Urinary bladder (tissue), 4 donors: ENCODE results near the gene FCHO2. TPM values are rescaled to one million over a fixed set of nuclear protein-coding genes. Genes with fewer than 3 reads are reported as not detected.

Experiments
- DNase-seq: peaks from one replicate; pipeline ENCODE4 v3.0.0-alpha.2; 2015; ENCODE audit errors: extremely low spot score
- H3K27ac ChIP-seq: one replicate; pipeline ENCODE4 v1.5.1; 2013; ENCODE audit warnings: low read depth, mild to moderate bottlenecking, moderate library complexity
- H3K36me3 ChIP-seq: one replicate; pipeline ENCODE4 v1.6.1; 2013; ENCODE audit warnings: mild to moderate bottlenecking, moderate library complexity; ENCODE audit not compliant: insufficient read depth
- H3K4me1 ChIP-seq: one replicate; pipeline ENCODE4 v1.6.1; 2013; ENCODE audit warnings: mild to moderate bottlenecking, moderate library complexity; ENCODE audit not compliant: insufficient read depth
- H3K4me3 ChIP-seq: one replicate; pipeline ENCODE4 v1.5.1; 2013; ENCODE audit warnings: low read depth, low read length
- WGBS: extraction: QIAGEN DNeasy Blood & Tissue Kit; methylation state at CpG from one replicate; pipeline ENCODE4 v1.1.7; 2013; 5-methylcytosine and 5-hydroxymethylcytosine counted together
- polyA plus RNA-seq: library from polyadenylated mRNA; stranded (reverse); fragments of 200-250 nt; gene quantifications from one replicate; pipeline ENCODE4 v1.2.3, GENCODE V29; 2013
- total RNA-seq: library from RNA; depleted of rRNA; stranded (reverse); fragments of >200 nt; gene quantifications from one replicate; pipeline ENCODE4 v1.2.3, GENCODE V29; 2014
- donor health status: healthy with polysubstance abuse.
- donor health status: healthy.

FCHO2 gene
- total and polyA plus RNA-seq, 2 donors: 14.5 to 55.5 TPM

GRCh38 chr5:73028991-73029595, 73.3 kb downstream of the FCHO2 start:
- Histone ChIP-seq H3K4me1 (no peaks in the 10 kb centered on the region), H3K27ac (no peak overlapping the region), H3K4me3 (no peak overlapping the region), H3K36me3 (no peaks in the 10 kb centered on the region)
- 90% methylated on average over 1 of the region's 1 CpG for WGBS
- no peak for DNase-seq

GRCh38 chr5:73030531-73030930, 74.7 kb downstream of the FCHO2 start:
- H3K4me3 ChIP-seq: no peak overlapping the region
- no peaks in the 10 kb centered on the region for H3K36me3 ChIP-seq
- no peaks in the 10 kb centered on the region for H3K4me1 ChIP-seq
- no peak for DNase-seq
- H3K27ac ChIP-seq: no peak overlapping the region
- WGBS: 94% methylated on average over 1 of the region's 1 CpG

GRCh38 chr5:73030995-73031394, 75.2 kb downstream of the FCHO2 start:
- Histone ChIP-seq H3K4me3 (no peak overlapping the region), H3K27ac (no peak overlapping the region), H3K36me3 (no peaks in the 10 kb centered on the region), H3K4me1 (no peaks in the 10 kb centered on the region)
- DNase-seq: no peak

GRCh38 chr5:73031839-73032238, 76.0 kb downstream of the FCHO2 start:
- no peak overlapping the region for H3K4me3 ChIP-seq
- no peaks in the 10 kb centered on the region for H3K36me3 ChIP-seq
- H3K27ac ChIP-seq: no peak overlapping the region
- no peaks in the 10 kb centered on the region for H3K4me1 ChIP-seq
- DNase-seq: no peak
- WGBS: 56% methylated on average over 2 of the region's 2 CpGs

GRCh38 chr5:73032635-73033034, 76.8 kb downstream of the FCHO2 start:
- no peak overlapping the region for H3K4me3 ChIP-seq
- 85% methylated on average over 2 of the region's 2 CpGs for WGBS
- H3K36me3 ChIP-seq: no peaks in the 10 kb centered on the region
- no peak overlapping the region for H3K27ac ChIP-seq
- H3K4me1 ChIP-seq: no peaks in the 10 kb centered on the region
- no peak for DNase-seq

GRCh38 chr5:73037545-73037944, 81.7 kb downstream of the FCHO2 start:
- Histone ChIP-seq H3K27ac (no peak overlapping the region), H3K4me1 (no peaks in the 10 kb centered on the region), H3K36me3 (peaks cover 2% of the 10 kb centered on the region), H3K4me3 (no peak overlapping the region)
- DNase-seq: no peak
- WGBS: 98% methylated on average over 5 of the region's 5 CpGs

GRCh38 chr5:73039082-73039481, 83.2 kb downstream of the FCHO2 start:
- peaks cover 2% of the 10 kb centered on the region for H3K36me3 ChIP-seq
- DNase-seq: no peak
- no peak overlapping the region for H3K4me3 ChIP-seq
- H3K4me1 ChIP-seq: no peaks in the 10 kb centered on the region
- H3K27ac ChIP-seq: no peak overlapping the region

GRCh38 chr5:73042993-73043392, 87.2 kb downstream of the FCHO2 start:
- Histone ChIP-seq H3K27ac (no peak overlapping the region), H3K36me3 (peaks cover 2% of the 10 kb centered on the region), H3K4me1 (no peaks in the 10 kb centered on the region), H3K4me3 (no peak overlapping the region)
- DNase-seq: no peak

- DNase-seq: no peak
- H3K4me1 ChIP-seq: no peaks in the 10 kb centered on the region
- H3K4me3 ChIP-seq: no peak overlapping the region
- H3K27ac ChIP-seq: no peak overlapping the region
- no peaks in the 10 kb centered on the region for H3K36me3 ChIP-seq
Measured at GRCh38 chr5:73044546-73044945, 88.7 kb downstream of the FCHO2 start.

GRCh38 chr5:73045623-73046022, 89.8 kb downstream of the FCHO2 start:
- Histone ChIP-seq H3K4me3 (no peak overlapping the region), H3K36me3 (no peaks in the 10 kb centered on the region), H3K27ac (no peak overlapping the region), H3K4me1 (no peaks in the 10 kb centered on the region)
- WGBS: 99% methylated on average over 1 of the region's 1 CpG
- DNase-seq: no peak

- H3K4me1 ChIP-seq: no peaks in the 10 kb centered on the region
- no peak overlapping the region for H3K27ac ChIP-seq
- H3K36me3 ChIP-seq: peaks cover 1% of the 10 kb centered on the region
- 62% methylated on average over 2 of the region's 2 CpGs for WGBS
- DNase-seq: no peak
- H3K4me3 ChIP-seq: no peak overlapping the region
Measured at GRCh38 chr5:73061593-73061992, 105.8 kb downstream of the FCHO2 start.

- H3K27ac ChIP-seq: no peak overlapping the region
- no peaks in the 10 kb centered on the region for H3K4me1 ChIP-seq
- no peak overlapping the region for H3K4me3 ChIP-seq
- WGBS: 81% methylated on average over 2 of the region's 2 CpGs
- no peaks in the 10 kb centered on the region for H3K36me3 ChIP-seq
- no peak for DNase-seq
Measured at GRCh38 chr5:73066466-73066865, 110.6 kb downstream of the FCHO2 start.

- no peak overlapping the region for H3K27ac ChIP-seq
- DNase-seq: no peak
- WGBS: 86% methylated on average over 1 of the region's 1 CpG
- no peaks in the 10 kb centered on the region for H3K4me1 ChIP-seq
- no peaks in the 10 kb centered on the region for H3K36me3 ChIP-seq
- H3K4me3 ChIP-seq: no peak overlapping the region
Measured at GRCh38 chr5:73067213-73067612, 111.4 kb downstream of the FCHO2 start.

GRCh38 chr5:73081093-73081492, 125.3 kb downstream of the FCHO2 start:
- no peak for DNase-seq
- Histone ChIP-seq H3K27ac (no peak overlapping the region), H3K4me1 (no peaks in the 10 kb centered on the region), H3K36me3 (peaks cover 2% of the 10 kb centered on the region), H3K4me3 (no peak overlapping the region)
- 89% methylated on average over 4 of the region's 4 CpGs for WGBS

GRCh38 chr5:73088026-73088425, 132.2 kb downstream of the FCHO2 start:
- Histone ChIP-seq H3K27ac (no peak overlapping the region), H3K4me3 (no peak overlapping the region), H3K36me3 (peaks cover 2% of the 10 kb centered on the region), H3K4me1 (peaks cover 2% of the 10 kb centered on the region)
- DNase-seq: no peak
- 96% methylated on average over 4 of the region's 4 CpGs for WGBS
